ENCODE data around the gene TSPAN7.

Gene TSPAN7

GRCh38 chrX:38614485-38614884, 53.1 kb downstream of the TSPAN7 start:
- DNase-seq (ENCODE audit: low spot score): no peak
- H3K27ac ChIP-seq: no peak overlapping the region
- ChIA-PET CTCF (no interaction called here), POLR2A (ENCODE audit: low non-redundant PET) (no interaction called here)
- TF ChIP-seq, protein P1, sequence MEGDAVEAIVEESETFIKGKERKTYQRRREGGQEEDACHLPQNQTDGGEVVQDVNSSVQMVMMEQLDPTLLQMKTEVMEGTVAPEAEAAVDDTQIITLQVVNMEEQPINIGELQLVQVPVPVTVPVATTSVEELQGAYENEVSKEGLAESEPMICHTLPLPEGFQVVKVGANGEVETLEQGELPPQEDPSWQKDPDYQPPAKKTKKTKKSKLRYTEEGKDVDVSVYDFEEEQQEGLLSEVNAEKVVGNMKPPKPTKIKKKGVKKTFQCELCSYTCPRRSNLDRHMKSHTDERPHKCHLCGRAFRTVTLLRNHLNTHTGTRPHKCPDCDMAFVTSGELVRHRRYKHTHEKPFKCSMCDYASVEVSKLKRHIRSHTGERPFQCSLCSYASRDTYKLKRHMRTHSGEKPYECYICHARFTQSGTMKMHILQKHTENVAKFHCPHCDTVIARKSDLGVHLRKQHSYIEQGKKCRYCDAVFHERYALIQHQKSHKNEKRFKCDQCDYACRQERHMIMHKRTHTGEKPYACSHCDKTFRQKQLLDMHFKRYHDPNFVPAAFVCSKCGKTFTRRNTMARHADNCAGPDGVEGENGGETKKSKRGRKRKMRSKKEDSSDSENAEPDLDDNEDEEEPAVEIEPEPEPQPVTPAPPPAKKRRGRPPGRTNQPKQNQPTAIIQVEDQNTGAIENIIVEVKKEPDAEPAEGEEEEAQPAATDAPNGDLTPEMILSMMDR (conservative IDR thresholded peaks at IDR 0.05; ENCODE audit: low read depth): no peak

DNA sequence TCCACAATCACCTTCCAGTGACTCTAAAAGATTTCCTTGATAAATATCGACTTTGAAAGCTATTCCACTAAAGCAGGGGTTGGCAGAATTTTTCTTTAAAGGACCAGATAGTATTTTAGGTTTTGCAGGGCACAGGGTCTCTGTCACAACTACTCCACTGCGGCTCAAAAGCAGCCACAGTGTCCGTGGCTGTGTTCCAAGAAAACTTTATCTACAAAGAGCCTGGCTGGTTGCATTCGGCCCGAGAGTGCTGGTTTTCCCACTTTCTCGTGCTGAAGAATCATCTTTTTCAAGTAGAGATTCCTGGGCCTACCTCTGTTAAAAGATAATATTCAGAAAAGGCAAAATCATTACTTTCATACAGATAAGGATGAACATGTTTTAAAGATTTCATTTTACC, 55.6 kb downstream of the TSPAN7 start:
- TF ChIP-seq, protein P1 (conservative IDR thresholded peaks at IDR 0.05; ENCODE audit: low read depth): no peak
- ChIA-PET POLR2A (ENCODE audit: low non-redundant PET) (no interaction called here), CTCF (no interaction called here)
- no peak overlapping the region for H3K27ac ChIP-seq
- no peak for DNase-seq (ENCODE audit: low spot score)

DNA sequence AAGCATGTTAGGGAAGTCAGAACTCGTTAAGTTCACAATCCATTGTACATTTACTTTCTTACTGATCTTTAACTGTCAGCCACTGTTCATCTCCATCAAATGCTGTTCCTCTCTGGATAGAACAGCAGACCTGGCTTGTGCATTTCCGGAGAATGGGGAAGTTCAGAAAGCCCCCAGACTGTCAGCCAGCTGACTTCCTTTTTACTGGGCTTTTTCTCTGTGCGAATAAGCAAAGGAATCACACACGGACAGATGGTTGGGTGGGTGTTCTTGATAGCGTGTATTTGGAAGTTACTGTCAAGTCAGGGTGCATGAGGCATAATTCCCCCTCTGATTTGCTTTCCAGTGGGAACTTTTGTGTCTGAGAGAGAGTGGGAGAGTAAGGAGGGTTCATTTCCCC, 56.8 kb downstream of the TSPAN7 start:
- POLR2A ChIA-PET (ENCODE audit: low non-redundant PET): no interaction called here
- TF ChIP-seq, protein P1 (conservative IDR thresholded peaks at IDR 0.05; ENCODE audit: low read depth): no peak
- no peak overlapping the region for H3K27ac ChIP-seq
- DNase-seq (ENCODE audit: low spot score): no peak
- CTCF ChIA-PET: no interaction called here

DNA sequence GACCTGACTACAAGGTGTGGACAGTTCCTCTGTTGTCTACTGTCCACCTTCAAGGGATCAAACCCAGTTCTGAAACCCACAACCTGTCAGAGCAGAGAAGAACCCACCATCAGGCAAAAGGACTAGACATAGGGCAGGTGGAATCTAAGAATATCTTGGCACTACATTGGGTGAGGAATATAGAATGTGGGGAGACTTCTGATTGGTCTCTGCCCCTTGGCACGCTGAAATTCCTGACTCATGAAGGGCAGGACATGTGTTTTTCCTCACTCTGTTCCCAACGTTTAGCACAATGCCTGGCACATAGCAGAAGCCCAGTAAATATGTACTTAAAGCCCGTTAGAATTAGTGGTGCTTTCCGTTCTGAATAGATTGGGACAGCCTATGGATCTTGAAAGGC, 59.3 kb downstream of the TSPAN7 start:
- DNase-seq (ENCODE audit: low spot score): no peak
- TF ChIP-seq, protein P1 (conservative IDR thresholded peaks at IDR 0.05; ENCODE audit: low read depth): no peak
- ChIA-PET POLR2A (ENCODE audit: low non-redundant PET) (no interaction called here), CTCF (no interaction called here)
- no peak overlapping the region for H3K27ac ChIP-seq

DNA sequence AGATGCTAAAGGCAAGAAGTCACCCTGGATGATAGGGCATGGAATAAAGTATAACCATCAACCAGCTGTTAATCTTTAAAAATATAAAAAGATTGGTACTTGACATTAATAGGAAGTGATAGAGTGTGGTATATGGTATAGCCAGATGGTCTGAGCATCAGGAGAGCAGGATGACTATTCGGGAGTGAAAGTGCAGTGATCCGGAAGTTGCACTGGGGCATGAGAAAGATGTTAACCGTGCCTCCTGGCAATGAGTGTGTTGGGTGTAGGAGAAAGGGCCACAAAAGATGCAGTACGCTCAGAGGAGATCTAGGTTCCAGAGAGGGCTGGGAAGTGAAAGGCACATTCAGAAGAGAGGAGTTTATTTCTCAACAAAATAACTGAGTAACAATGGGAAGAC, 65.0 kb downstream of the TSPAN7 start:
- no peak for DNase-seq (ENCODE audit: low spot score)
- TF ChIP-seq, protein P1 (conservative IDR thresholded peaks at IDR 0.05; ENCODE audit: low read depth): no peak
- POLR2A ChIA-PET (ENCODE audit: low non-redundant PET): no interaction called here
- H3K27ac ChIP-seq: no peak overlapping the region
- CTCF ChIA-PET: interaction anchor here (0.7 kb wide), 1 partner anchor 1866 kb away, joined by 3 read pairs; no protein-coding TSS in a partner anchor

- ChIA-PET CTCF (interaction anchor here (0.6 kb wide), 1 partner anchor 12 kb away, joined by 8 read pairs; no protein-coding TSS in a partner anchor), POLR2A (ENCODE audit: low non-redundant PET) (no interaction called here)
- TF ChIP-seq, protein P1 (conservative IDR thresholded peaks at IDR 0.05; ENCODE audit: low read depth): no peak
- peak; percentile 1 for DNase-seq (ENCODE audit: low spot score)
- H3K27ac ChIP-seq: no peak overlapping the region
These were observed 66.3 kb downstream of the TSPAN7 start for GRCh38 chrX:38627683-38628082.

DNA sequence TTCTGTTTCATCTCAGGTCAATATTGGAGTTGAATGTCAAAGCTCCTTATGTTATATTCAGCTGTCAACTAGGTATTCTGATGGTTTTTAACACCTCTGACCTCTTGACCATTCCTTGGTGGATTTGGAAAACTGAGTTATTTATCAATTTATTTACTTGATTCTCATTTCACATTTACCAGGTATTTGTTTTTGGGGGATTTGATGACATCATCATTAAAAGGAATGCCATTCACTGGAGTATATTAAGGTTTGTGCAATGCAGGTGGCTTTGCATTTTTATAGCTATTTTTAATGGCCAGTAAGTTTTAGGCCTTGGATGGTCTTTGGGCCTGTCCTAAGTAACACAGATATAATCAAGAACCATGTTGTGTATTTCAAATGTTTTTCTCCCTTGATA, 67.2 kb downstream of the TSPAN7 start:
- ChIA-PET CTCF (interaction anchor here (0.6 kb wide), 1 partner anchor 513 kb away, joined by 3 read pairs; no protein-coding TSS in a partner anchor), POLR2A (ENCODE audit: low non-redundant PET) (no interaction called here)
- no peak for DNase-seq (ENCODE audit: low spot score)
- no peak overlapping the region for H3K27ac ChIP-seq
- TF ChIP-seq, protein P1 (conservative IDR thresholded peaks at IDR 0.05; ENCODE audit: low read depth): no peak
